MM.1S (cell line): ENCODE data around the gene LOXL4.

Experiments
- CTCF ChIP-seq: fragments of 300-600 bp; sonication (generic); IDR thresholded peaks from 2 replicates; pipeline ENCODE4 v1.5.1; 2016; ENCODE audit warnings: antibody characterized with exemption, low read length, mixed read lengths
- EZH2 ChIP-seq: fragments of 300-600 bp; sonication (generic); optimal IDR thresholded peaks from 2 replicates; pipeline ENCODE3; 2017; ENCODE audit warnings: low read depth, mild to moderate bottlenecking, antibody characterized with exemption, low read length, mixed read lengths

- TF ChIP-seq CTCF, result no peak
- TF ChIP-seq EZH2, result no peak
Measured at GRCh38 chr10:98267069-98267893, 713 bp downstream of the LOXL4 start.
